NCI-H526 (cell line): ENCODE measurements around the gene IPO7.

Experiments
- DNase-seq, 2 experiments: peaks; one replicate each; lab custom pipeline; 2025; lab: John Stamatoyannopoulos, UW

Gene IPO7

DNA sequence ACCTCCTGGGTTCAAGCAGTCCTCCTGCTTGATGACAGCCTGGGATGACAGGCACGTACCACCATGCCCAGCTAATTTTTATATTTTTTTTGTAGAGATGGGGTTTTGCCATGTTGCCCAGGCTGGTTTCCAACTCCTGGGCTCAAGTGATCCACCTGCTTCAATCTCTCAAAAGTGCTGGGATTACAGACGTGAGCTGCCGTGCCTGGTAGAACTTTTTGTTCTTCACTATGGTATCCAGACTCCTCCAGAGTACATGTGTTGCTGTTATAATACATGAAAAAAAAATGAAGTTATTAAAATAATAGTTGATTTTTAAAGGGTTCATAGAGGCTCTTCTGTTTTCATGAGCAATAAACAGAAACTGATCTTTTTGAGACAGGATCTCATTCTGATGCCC lies 105.9 kb downstream of the IPO7 start:
- no peak for DNase-seq

DNA sequence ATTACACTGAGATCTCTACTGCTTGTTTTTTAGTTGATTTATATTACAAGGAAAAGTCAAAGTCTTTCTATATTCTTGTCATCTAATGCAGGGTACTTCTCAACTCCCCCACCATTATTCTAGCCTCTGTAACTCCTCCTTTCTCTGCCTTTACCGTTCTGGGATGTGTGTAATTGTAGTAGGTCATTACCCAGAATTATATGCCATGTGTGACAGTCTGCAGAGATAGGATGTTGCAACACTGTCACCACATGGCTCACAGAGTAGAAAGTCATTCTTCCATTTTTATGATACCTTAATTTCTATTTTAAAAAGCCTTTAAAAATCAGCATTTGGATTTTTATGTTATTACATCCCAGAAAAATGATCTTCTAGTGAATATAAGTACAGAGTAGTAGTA lies 109.0 kb downstream of the IPO7 start:
- DNase-seq = no peak

DNA sequence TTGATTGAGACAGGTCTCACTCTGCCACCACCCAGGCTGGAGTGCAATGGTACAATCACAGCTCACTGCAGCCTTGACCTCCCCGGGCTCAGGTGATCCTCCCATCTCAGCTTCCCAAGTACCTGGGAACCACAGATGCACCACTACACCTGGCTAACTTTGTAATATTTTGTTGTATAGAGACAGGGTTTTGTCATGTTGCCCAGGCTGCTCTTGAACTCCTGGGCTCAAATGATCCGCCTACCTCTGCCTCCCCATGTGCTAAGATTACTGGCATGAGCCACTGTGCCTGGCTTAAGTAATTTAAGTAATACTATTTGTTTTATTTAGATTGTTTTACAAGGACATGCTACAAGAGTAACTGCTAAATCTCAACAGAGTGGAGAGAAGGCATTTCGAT lies 109.9 kb downstream of the IPO7 start:
- no peak for DNase-seq

DNA sequence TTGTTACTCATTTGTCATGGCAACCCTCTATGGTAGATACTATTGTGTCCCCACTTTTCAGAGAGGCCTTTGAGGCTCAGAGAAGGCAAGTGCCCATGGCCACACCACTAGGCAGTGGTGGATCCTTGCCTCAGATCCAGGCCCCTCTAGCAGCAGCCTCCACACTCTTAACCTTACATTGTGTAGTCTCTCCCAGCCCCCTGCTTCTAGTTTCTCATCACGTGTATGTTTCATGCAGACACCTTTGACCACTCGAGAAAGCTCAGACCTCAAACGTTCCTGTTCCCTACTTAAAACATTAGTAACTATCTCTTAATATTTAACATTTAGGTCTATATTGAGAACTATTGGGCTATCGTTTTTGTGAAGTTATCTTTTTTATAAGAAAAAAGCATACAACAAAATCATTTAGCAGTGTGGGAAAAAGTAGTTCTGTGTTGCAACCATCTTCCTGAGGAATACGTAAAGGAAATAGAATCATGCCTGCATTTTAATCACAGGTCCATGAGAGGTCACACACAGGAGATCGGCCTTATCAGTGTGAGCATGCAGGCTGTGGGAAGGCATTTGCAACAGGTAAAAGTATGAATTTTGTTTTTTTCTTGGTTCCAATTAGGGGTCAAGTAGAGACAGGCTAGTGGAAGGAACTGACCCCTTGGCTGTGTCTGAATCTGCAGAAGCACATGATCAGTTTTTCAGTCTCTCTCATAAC lies 111.5 kb downstream of the IPO7 start:
- DNase-seq = no peak
